ENCODE data around the gene CDIP1. TPM values are rescaled to one million over a fixed set of nuclear protein-coding genes. Genes with fewer than 3 reads are reported as not detected.

CDIP1 gene
- total and polyA plus RNA-seq, 10 of the 15 experiments (the other 5 are each of a cell fraction or from before 2014, with no cell fraction given) = 6.1 to 32.4 (median 13.6) TPM

- FAIRE-seq (no peak), ATAC-seq (no peak), DNase-seq (ENCODE audit: low read depth, low spot score) (no peak)
- Histone ChIP-seq H3K36me3 (ENCODE audit: control insufficient read depth in 2 of 2, insufficient read depth in 2 of 2, low read length in 1 of 2) (peaks cover 0 to 4% of the 10 kb centered on the region in 2 experiments; a peak in 2 of 4 replicates), H3K4me3 (no peak overlapping the region), H4K20me1 (ENCODE audit: control insufficient read depth, insufficient read depth) (no peaks in the 10 kb centered on the region), H2AFZ (ENCODE audit: control insufficient read depth, low read depth, low read length) (no peak overlapping the region), H3K9me3 (replicated peaks; ENCODE audit: control insufficient read depth, insufficient read depth, low read length) (no peaks in the 10 kb centered on the region), H3K27ac (ENCODE audit: control insufficient read depth, insufficient read depth) (no peak overlapping the region), H3K9ac (ENCODE audit: control insufficient read depth, insufficient read depth, low read length) (no peak overlapping the region), H3K4me2 (ENCODE audit: control insufficient read depth, insufficient read depth) (no peak overlapping the region), H3K27me3 (replicated peaks in 1 of 2; ENCODE audit: control insufficient read depth in 2 of 2, insufficient read depth in 2 of 2, low read length in 1 of 2) (no peaks in the 10 kb centered on the region), H3K4me1 (ENCODE audit: control insufficient read depth, insufficient read depth, low read length) (peaks cover 30% of the 10 kb centered on the region), H3K79me2 (ENCODE audit: control insufficient read depth, insufficient read depth, low read length) (peaks cover 8% of the 10 kb centered on the region)
- RAD21 ChIA-PET (ENCODE audit: unreplicated experiment) = no interaction called here
- in situ Hi-C loops (cut with MboI) (loop anchor here (10.0 kb wide), 1 partner anchor 63 kb away; no protein-coding TSS in a partner anchor), intact Hi-C loops (cut with micrococcal nuclease; ENCODE audit: unreplicated experiment) (no loop called here)
- WGBS (ENCODE audit: insufficient coverage, insufficient replicate concordance, low lambda C conversion rate, missing lambda C conversion rate) = 62% methylated on average over 8 of the region's 8 CpGs
- CTCF ChIA-PET = interaction anchor here (1.1 to 1.5 kb wide), 3 partner anchors 13 to 21 kb away, joined by 3 to 4 read pairs (median 3); no protein-coding TSS in a partner anchor
- SMC1A ChIA-PET (ENCODE audit: uncharacterized antibody, unreplicated experiment) = interaction anchor here (1.3 kb wide), 1 partner anchor 17 kb away, joined by 4 read pairs; no protein-coding TSS in a partner anchor
- no peak for TF ChIP-seq RFX5 (IDR thresholded peaks at IDR 0.05; ENCODE audit: low read depth, low read length)
- no peak for TF ChIP-seq HDAC2 (IDR thresholded peaks at IDR 0.05)
- TF ChIP-seq, protein P1, sequence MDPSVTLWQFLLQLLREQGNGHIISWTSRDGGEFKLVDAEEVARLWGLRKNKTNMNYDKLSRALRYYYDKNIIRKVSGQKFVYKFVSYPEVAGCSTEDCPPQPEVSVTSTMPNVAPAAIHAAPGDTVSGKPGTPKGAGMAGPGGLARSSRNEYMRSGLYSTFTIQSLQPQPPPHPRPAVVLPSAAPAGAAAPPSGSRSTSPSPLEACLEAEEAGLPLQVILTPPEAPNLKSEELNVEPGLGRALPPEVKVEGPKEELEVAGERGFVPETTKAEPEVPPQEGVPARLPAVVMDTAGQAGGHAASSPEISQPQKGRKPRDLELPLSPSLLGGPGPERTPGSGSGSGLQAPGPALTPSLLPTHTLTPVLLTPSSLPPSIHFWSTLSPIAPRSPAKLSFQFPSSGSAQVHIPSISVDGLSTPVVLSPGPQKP (IDR thresholded peaks at IDR 0.05; ENCODE audit: low read depth, low read length) = no peak
- no peak for TF ChIP-seq SREBF1 (IDR thresholded peaks at IDR 0.05; ENCODE audit: low read length)
- no peak for TF ChIP-seq IRF4 (IDR thresholded peaks at IDR 0.05; ENCODE audit: low read depth, low read length)
- TF ChIP-seq ZNF622 (IDR thresholded peaks at IDR 0.05) = no peak
- POLR2A ChIA-PET = no interaction called here
- no TSS peak for BruUV-seq (replicated peaks)
These were observed 6.8 kb downstream of the CDIP1 start for GRCh38 chr16:4531811-4532210.

Data from GM12878 (cell line).